Mesenchymal stem cell (in vitro differentiated cells and primary cell): ENCODE data around the gene ARRB1.

Experiments used
- DNase-seq: peaks from one replicate; pipeline ENCODE4 v3.0.0-alpha.2; 2013
- H2AFZ ChIP-seq: one replicate; pipeline ENCODE4 v1.6.1; 2013; ENCODE audit warnings: low read depth, mild to moderate bottlenecking, control low read depth, inconsistent platforms, low read length, moderate library complexity
- H2AK5ac ChIP-seq: 2 replicates; pipeline ENCODE4 v1.6.1; 2013; ENCODE audit warnings: low read length, moderate library complexity, mild to moderate bottlenecking, inconsistent platforms; ENCODE audit not compliant: severe bottlenecking
- H2BK120ac ChIP-seq: one replicate; pipeline ENCODE4 v1.6.1; 2013; ENCODE audit warnings: low read depth, mild to moderate bottlenecking, inconsistent platforms, low read length, moderate library complexity
- H2BK12ac ChIP-seq, 2 experiments: one replicate each; pipeline ENCODE4 v1.6.1; 2013; ENCODE audit warnings: inconsistent platforms in 2 of 2, low read length in 2 of 2, mild to moderate bottlenecking in 2 of 2, moderate library complexity in 2 of 2, control low read depth in 1 of 2
- H2BK15ac ChIP-seq: one replicate; pipeline ENCODE4 v1.6.1; 2013; ENCODE audit warnings: mild to moderate bottlenecking, low read depth, inconsistent platforms; ENCODE audit not compliant: poor library complexity, severe bottlenecking
- H2BK5ac ChIP-seq: 2 replicates; pipeline ENCODE4 v1.6.1; 2013; ENCODE audit warnings: low read depth, mild to moderate bottlenecking, low read length, control low read depth, inconsistent platforms; ENCODE audit not compliant: poor library complexity, severe bottlenecking
- H3K14ac ChIP-seq, 2 experiments: one replicate each; pipeline ENCODE4 v1.6.1; 2013; ENCODE audit warnings: inconsistent platforms in 2 of 2, low read length in 2 of 2, control low read depth in 1 of 2, mild to moderate bottlenecking in 1 of 2, moderate library complexity in 1 of 2
- H3K18ac ChIP-seq, 2 experiments: one replicate each; pipeline ENCODE4 v1.6.1; 2013; ENCODE audit warnings: inconsistent platforms in 2 of 2, low read length in 2 of 2, control low read depth in 1 of 2, low read depth in 1 of 2, mild to moderate bottlenecking in 1 of 2
- H3K23ac ChIP-seq, 2 experiments: one replicate each; pipeline ENCODE4 v1.6.1; 2013; ENCODE audit warnings: inconsistent platforms in 2 of 2, low read length in 2 of 2, mild to moderate bottlenecking in 2 of 2, moderate library complexity in 2 of 2, control low read depth in 1 of 2
- H3K27ac ChIP-seq: 2 replicates; pipeline ENCODE4 v1.5.1; 2013; ENCODE audit warnings: mild to moderate bottlenecking, moderate library complexity, low read length, control low read depth, inconsistent platforms; ENCODE audit not compliant: poor library complexity, severe bottlenecking
- H3K27me3 ChIP-seq, 2 experiments: 2 replicates each; pipeline versions ENCODE4 v1.6.1 to v1.7.0; 2013; ENCODE audit warnings: low read length in 2 of 2, mild to moderate bottlenecking in 2 of 2, moderate library complexity in 2 of 2, control low read depth in 1 of 2, inconsistent platforms in 1 of 2; ENCODE audit not compliant: control insufficient read depth in 1 of 2, insufficient read depth in 1 of 2
- H3K36me3 ChIP-seq, 2 experiments: 2 replicates each; pipeline versions ENCODE4 v1.6.1 to v1.7.0; 2013; ENCODE audit warnings: low read length in 2 of 2, control low read depth in 1 of 2, inconsistent platforms in 1 of 2, low read depth in 1 of 2, mild to moderate bottlenecking in 1 of 2; ENCODE audit not compliant: insufficient read depth in 2 of 2, control insufficient read depth in 1 of 2
- H3K4ac ChIP-seq, 2 experiments: one replicate each; pipeline ENCODE4 v1.6.1; 2013; ENCODE audit warnings: inconsistent platforms in 2 of 2, low read length in 2 of 2, mild to moderate bottlenecking in 2 of 2, moderate library complexity in 2 of 2, control low read depth in 1 of 2, low read depth in 1 of 2
- H3K4me1 ChIP-seq: 2 replicates; pipeline ENCODE4 v1.6.1; 2013; ENCODE audit warnings: low read depth, low read length, control low read depth; ENCODE audit not compliant: control insufficient read depth, insufficient read depth
- H3K4me2 ChIP-seq: 2 replicates; pipeline ENCODE4 v1.6.1; 2013; ENCODE audit warnings: low read length, mild to moderate bottlenecking, inconsistent platforms; ENCODE audit not compliant: poor library complexity, severe bottlenecking
- H3K4me3 ChIP-seq, 2 experiments: 2 replicates each; pipeline versions ENCODE4 v1.5.1 to v1.7.0; 2013; ENCODE audit warnings: low read length in 2 of 2, mild to moderate bottlenecking in 2 of 2, control low read depth in 1 of 2, low read depth in 1 of 2; ENCODE audit not compliant: insufficient read depth in 1 of 2
- H3K79me1 ChIP-seq: replicated peaks from 2 replicates; pipeline ENCODE4 v1.6.1; 2013; ENCODE audit warnings: mild to moderate bottlenecking, control low read depth, low read length, inconsistent platforms; ENCODE audit not compliant: poor library complexity, severe bottlenecking
- H3K9ac ChIP-seq: 2 replicates; pipeline ENCODE4 v1.7.0; 2013; ENCODE audit warnings: mild to moderate bottlenecking, low read length, moderate library complexity
- H3K9me3 ChIP-seq: 2 replicates; pipeline ENCODE4 v1.7.0; 2013; ENCODE audit warnings: mild to moderate bottlenecking, low read length; ENCODE audit not compliant: control insufficient read depth
- H4K8ac ChIP-seq: one replicate; pipeline ENCODE4 v1.6.1; 2013; ENCODE audit warnings: inconsistent platforms, mild to moderate bottlenecking, low read length, moderate library complexity
- H4K91ac ChIP-seq: one replicate; pipeline ENCODE4 v1.6.1; 2013; ENCODE audit warnings: mild to moderate bottlenecking, low read length, inconsistent platforms
- WGBS: methylation state at CpG from one replicate; pipeline ENCODE4 v1.1.7; 2013; ENCODE audit warnings: mixed read lengths; 5-methylcytosine and 5-hydroxymethylcytosine counted together

ARRB1 gene

GRCh38 chr11:75307058-75307457 lies 44.4 kb downstream of the ARRB1 start:
- Histone ChIP-seq H3K9me3 (no peaks in the 10 kb centered on the region), H2AK5ac (no peak overlapping the region)
- 60% methylated on average over 3 of the region's 3 CpGs for WGBS

GRCh38 chr11:75306529-75306928 lies 44.9 kb downstream of the ARRB1 start:
- Histone ChIP-seq H4K91ac (no peak overlapping the region), H3K27ac (no peak overlapping the region), H2BK12ac (no peak overlapping the region), H4K8ac (no peak overlapping the region), H3K4me3 (peak overlapping the region in 1 of 2 experiments; percentile 23), H3K14ac (no peak overlapping the region), H2BK15ac (no peak overlapping the region), H3K4me2 (no peak overlapping the region), H3K4ac (no peak overlapping the region), H3K27me3 (no peaks in the 10 kb centered on the region), H2BK5ac (no peak overlapping the region), H3K4me1 (peaks cover 22% of the 10 kb centered on the region), H2AK5ac (no peak overlapping the region), H3K18ac (no peak overlapping the region), H3K36me3 (peaks cover 0 to 20% of the 10 kb centered on the region in 2 experiments), H3K79me1 (peaks cover 54% of the 10 kb centered on the region), H3K9me3 (no peaks in the 10 kb centered on the region), H3K23ac (no peak overlapping the region), H3K9ac (no peak overlapping the region), H2AFZ (no peak overlapping the region), H2BK120ac (no peak overlapping the region)
- WGBS: 87% methylated on average over 10 of the region's 10 CpGs
- no peak for DNase-seq

More at GRCh38 chr11:75307058-75307457, 44.4 kb downstream of the ARRB1 start:
- Histone ChIP-seq H3K9ac (peak overlapping the region; percentile 79), H3K4me1 (peaks cover 28% of the 10 kb centered on the region), H3K27me3 (no peaks in the 10 kb centered on the region), H2BK5ac (no peak overlapping the region), H3K79me1 (peaks cover 55% of the 10 kb centered on the region), H3K27ac (no peak overlapping the region), H2BK120ac (no peak overlapping the region), H3K36me3 (peaks cover 0 to 16% of the 10 kb centered on the region in 2 experiments), H4K91ac (no peak overlapping the region), H4K8ac (no peak overlapping the region), H2AFZ (no peak overlapping the region), H3K23ac (no peak overlapping the region), H3K14ac (no peak overlapping the region), H2BK12ac (no peak overlapping the region), H3K4ac (no peak overlapping the region), H2BK15ac (no peak overlapping the region), H3K4me3 (no peak overlapping the region), H3K18ac (no peak overlapping the region), H3K4me2 (no peak overlapping the region)
- DNase-seq: no peak

DNA sequence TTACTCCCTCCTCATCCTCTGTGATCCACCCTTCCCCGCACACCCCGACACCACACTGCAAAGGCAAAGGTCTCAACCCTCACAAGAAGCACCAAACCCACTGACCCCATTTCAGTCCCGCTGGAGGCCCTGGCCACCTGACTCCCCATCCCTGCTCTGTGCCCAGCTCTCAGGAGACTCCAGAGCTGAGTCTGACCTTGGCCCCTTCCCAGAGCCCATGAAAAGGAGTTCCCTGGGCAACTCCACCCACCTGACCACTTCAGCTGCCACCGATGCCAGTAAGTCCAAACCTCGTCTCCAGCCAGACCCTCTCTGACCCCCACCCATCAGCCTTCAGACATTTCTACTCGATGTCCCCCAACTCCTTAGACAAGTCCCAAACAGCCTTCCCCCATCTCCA lies 45.5 kb downstream of the ARRB1 start:
- Histone ChIP-seq H2BK12ac (no peak overlapping the region), H3K14ac (no peak overlapping the region), H2BK5ac (no peak overlapping the region), H3K4me1 (peaks cover 22% of the 10 kb centered on the region), H3K23ac (no peak overlapping the region), H3K18ac (no peak overlapping the region), H2BK120ac (no peak overlapping the region), H4K91ac (no peak overlapping the region), H3K9ac (no peak overlapping the region), H3K27me3 (no peaks in the 10 kb centered on the region), H3K4me3 (no peak overlapping the region), H3K9me3 (no peaks in the 10 kb centered on the region), H4K8ac (no peak overlapping the region), H2AK5ac (no peak overlapping the region), H2AFZ (no peak overlapping the region), H3K4ac (no peak overlapping the region), H3K79me1 (peaks cover 58% of the 10 kb centered on the region), H3K27ac (no peak overlapping the region), H3K4me2 (no peak overlapping the region), H2BK15ac (peak overlapping the region; percentile 15), H3K36me3 (peaks cover 0 to 26% of the 10 kb centered on the region in 2 experiments)
- DNase-seq: no peak
- 94% methylated on average over 6 of the region's 6 CpGs for WGBS

DNA sequence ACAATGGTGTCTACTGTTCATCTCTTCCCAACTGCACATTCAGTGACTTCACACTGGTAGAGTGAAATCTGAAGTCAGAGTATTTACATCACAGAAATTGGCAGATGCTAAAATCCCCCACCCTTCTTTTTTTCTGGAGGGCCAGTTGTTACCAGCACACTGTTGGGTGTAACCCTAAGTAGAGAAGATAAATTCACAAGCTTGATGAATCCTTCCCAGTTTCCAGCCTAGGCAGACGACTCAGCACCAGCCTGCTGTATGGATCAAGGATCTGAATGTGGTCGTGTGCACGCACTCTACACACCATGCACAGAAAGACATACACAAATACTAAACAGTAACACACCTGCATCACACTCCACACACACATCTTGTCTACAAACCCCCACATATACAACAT lies 46.0 kb downstream of the ARRB1 start:
- Histone ChIP-seq H2BK15ac (no peak overlapping the region), H2AFZ (no peak overlapping the region), H3K4me2 (no peak overlapping the region), H2BK120ac (no peak overlapping the region), H3K27ac (no peak overlapping the region), H2BK12ac (no peak overlapping the region), H2BK5ac (no peak overlapping the region), H2AK5ac (no peak overlapping the region), H3K79me1 (peaks cover 56% of the 10 kb centered on the region), H3K27me3 (no peaks in the 10 kb centered on the region), H3K4ac (no peak overlapping the region), H3K23ac (no peak overlapping the region), H3K9ac (no peak overlapping the region), H3K18ac (no peak overlapping the region), H4K91ac (no peak overlapping the region), H3K36me3 (peaks cover 0 to 26% of the 10 kb centered on the region in 2 experiments), H4K8ac (no peak overlapping the region), H3K14ac (no peak overlapping the region), H3K4me1 (peaks cover 18% of the 10 kb centered on the region), H3K4me3 (no peak overlapping the region), H3K9me3 (no peaks in the 10 kb centered on the region)
- WGBS: 81% methylated on average over 3 of the region's 3 CpGs
- no peak for DNase-seq
